ENCODE results near the gene APOBEC3B. TPM values are rescaled to one million over a fixed set of nuclear protein-coding genes. Genes with fewer than 3 reads are reported as not detected.
A peak's percentile ranks its signal among the peaks of the same experiment; 100 is the strongest.

The APOBEC3B gene
- total and polyA plus RNA-seq, 2 donors from 2014 or later, result 1.0 to 2.7 TPM

GRCh38 chr22:38968801-38969200 lies 13.3 kb upstream of the APOBEC3B start:
- Histone ChIP-seq H3K9me3 (ENCODE audit: control insufficient read depth in 2 of 3, insufficient read depth in 1 of 3, low read length in 3 of 3) (no peaks in the 10 kb centered on the region), H3K9ac (ENCODE audit: low read length in 3 of 3) (no peak overlapping the region), H3K27me3 (ENCODE audit: control insufficient read depth, insufficient read depth, low read length) (no peaks in the 10 kb centered on the region), H3K4me3 (ENCODE audit: low read length in 3 of 3) (no peak overlapping the region), H3K27ac (ENCODE audit: low read depth in 2 of 2, low read length in 2 of 2) (no peak overlapping the region), H3K4me1 (ENCODE audit: control insufficient read depth in 2 of 3, insufficient read depth in 2 of 3, low read depth in 1 of 3, low read length in 3 of 3) (peaks cover 0 to 5% (median 0%) of the 10 kb centered on the region in 3 donors), H3K36me3 (ENCODE audit: control insufficient read depth in 2 of 3, insufficient read depth in 3 of 3, low read length in 3 of 3) (no peaks in the 10 kb centered on the region)
- DNase-seq (peak in 1 of 5 donors; percentile 23), FAIRE-seq (no peak)
- TF ChIP-seq CTCF (IDR thresholded peaks at IDR 0.05; ENCODE audit: borderline replicate concordance, extremely low read depth, insufficient read depth), result no peak
- intact Hi-C loops (cut with DNase I), result no loop called here

GRCh38 chr22:38970551-38970950 lies 11.6 kb upstream of the APOBEC3B start:
- intact Hi-C loops (cut with DNase I), result no loop called here
- TF ChIP-seq CTCF (IDR thresholded peaks at IDR 0.05; ENCODE audit: borderline replicate concordance, extremely low read depth, insufficient read depth), result no peak
- no peaks in the 10 kb centered on the region for H3K36me3 ChIP-seq (ENCODE audit: control insufficient read depth in 2 of 3, insufficient read depth in 3 of 3, low read length in 3 of 3)
- no peak overlapping the region for H3K9ac ChIP-seq (ENCODE audit: low read length in 3 of 3)
- no peak for DNase-seq
- H3K27ac ChIP-seq (ENCODE audit: low read depth in 2 of 2, low read length in 2 of 2), result no peak overlapping the region
- no peaks in the 10 kb centered on the region for H3K4me1 ChIP-seq (ENCODE audit: control insufficient read depth in 2 of 3, insufficient read depth in 2 of 3, low read depth in 1 of 3, low read length in 3 of 3)
- no peak overlapping the region for H3K4me3 ChIP-seq (ENCODE audit: low read length in 3 of 3)
- FAIRE-seq, result no peak
- H3K27me3 ChIP-seq (ENCODE audit: control insufficient read depth, insufficient read depth, low read length), result no peaks in the 10 kb centered on the region
- no peaks in the 10 kb centered on the region for H3K9me3 ChIP-seq (ENCODE audit: control insufficient read depth in 2 of 3, insufficient read depth in 1 of 3, low read length in 3 of 3)

DNA sequence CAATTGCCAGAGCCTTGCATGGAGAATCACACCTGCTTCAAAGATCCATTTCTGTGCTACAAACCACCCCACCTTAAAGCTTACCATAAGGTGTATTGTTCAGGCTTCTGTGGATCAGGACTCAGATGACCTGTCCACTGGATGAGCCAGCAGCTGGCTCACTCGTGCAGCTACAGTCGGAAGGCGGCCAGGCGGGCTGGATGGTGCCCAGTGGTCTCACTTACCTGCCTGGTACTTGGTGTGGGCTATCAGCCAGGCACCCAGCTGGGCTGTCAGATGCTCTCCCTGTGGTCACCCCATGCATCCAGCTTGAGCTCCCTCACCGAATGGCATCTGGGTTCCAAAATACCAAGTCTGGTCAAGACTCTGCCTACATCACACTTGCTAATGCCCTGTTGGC lies 10.9 kb upstream of the APOBEC3B start:
- Histone ChIP-seq H3K27me3 (ENCODE audit: control insufficient read depth, insufficient read depth, low read length) (no peaks in the 10 kb centered on the region), H3K27ac (ENCODE audit: low read depth in 2 of 2, low read length in 2 of 2) (no peak overlapping the region), H3K9ac (ENCODE audit: low read length in 3 of 3) (no peak overlapping the region), H3K4me3 (ENCODE audit: low read length in 3 of 3) (no peak overlapping the region), H3K4me1 (ENCODE audit: control insufficient read depth in 2 of 3, insufficient read depth in 2 of 3, low read depth in 1 of 3, low read length in 3 of 3) (no peaks in the 10 kb centered on the region), H3K36me3 (ENCODE audit: control insufficient read depth in 2 of 3, insufficient read depth in 3 of 3, low read length in 3 of 3) (no peaks in the 10 kb centered on the region), H3K9me3 (ENCODE audit: control insufficient read depth in 2 of 3, insufficient read depth in 1 of 3, low read length in 3 of 3) (no peaks in the 10 kb centered on the region)
- intact Hi-C loops (cut with DNase I), result no loop called here
- FAIRE-seq (no peak), DNase-seq (no peak)
- TF ChIP-seq CTCF (IDR thresholded peaks at IDR 0.05; ENCODE audit: borderline replicate concordance, extremely low read depth, insufficient read depth), result no peak

DNA sequence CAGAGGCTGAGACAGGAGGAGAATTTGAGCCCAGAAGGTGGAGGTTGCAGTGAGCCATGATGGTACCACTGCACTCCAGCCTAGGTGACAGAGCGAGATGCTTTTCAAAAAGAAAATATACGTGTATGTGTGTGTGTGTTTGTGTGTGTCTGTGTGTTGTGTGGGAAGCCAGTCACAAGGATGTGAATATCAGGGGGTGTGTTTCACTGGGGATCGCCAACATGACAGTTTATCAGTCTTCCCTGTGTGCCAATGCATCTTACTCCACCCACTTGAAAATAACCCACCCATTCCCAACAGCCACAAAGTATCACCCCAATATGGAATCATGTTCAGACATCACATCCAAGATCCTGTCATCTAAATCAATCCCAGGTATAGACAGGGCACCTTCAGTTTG lies 10.4 kb upstream of the APOBEC3B start:
- Histone ChIP-seq H3K27me3 (ENCODE audit: control insufficient read depth, insufficient read depth, low read length) (no peaks in the 10 kb centered on the region), H3K4me1 (ENCODE audit: control insufficient read depth in 2 of 3, insufficient read depth in 2 of 3, low read depth in 1 of 3, low read length in 3 of 3) (no peaks in the 10 kb centered on the region), H3K9me3 (ENCODE audit: control insufficient read depth in 2 of 3, insufficient read depth in 1 of 3, low read length in 3 of 3) (no peaks in the 10 kb centered on the region), H3K4me3 (ENCODE audit: low read length in 3 of 3) (no peak overlapping the region), H3K36me3 (ENCODE audit: control insufficient read depth in 2 of 3, insufficient read depth in 3 of 3, low read length in 3 of 3) (no peaks in the 10 kb centered on the region), H3K27ac (ENCODE audit: low read depth in 2 of 2, low read length in 2 of 2) (no peak overlapping the region), H3K9ac (ENCODE audit: low read length in 3 of 3) (no peak overlapping the region)
- FAIRE-seq (no peak), DNase-seq (no peak)
- intact Hi-C loops (cut with DNase I), result no loop called here
- no peak for TF ChIP-seq CTCF (IDR thresholded peaks at IDR 0.05; ENCODE audit: borderline replicate concordance, extremely low read depth, insufficient read depth)
